ENCODE measurements around the gene TCF4.
A peak's percentile ranks its signal among the peaks of the same experiment; 100 is the strongest.

The TCF4 gene

GRCh38 chr18:55226044-55226443 lies 361.9 kb downstream of the TCF4 start:
- TF ChIP-seq, protein P1, sequence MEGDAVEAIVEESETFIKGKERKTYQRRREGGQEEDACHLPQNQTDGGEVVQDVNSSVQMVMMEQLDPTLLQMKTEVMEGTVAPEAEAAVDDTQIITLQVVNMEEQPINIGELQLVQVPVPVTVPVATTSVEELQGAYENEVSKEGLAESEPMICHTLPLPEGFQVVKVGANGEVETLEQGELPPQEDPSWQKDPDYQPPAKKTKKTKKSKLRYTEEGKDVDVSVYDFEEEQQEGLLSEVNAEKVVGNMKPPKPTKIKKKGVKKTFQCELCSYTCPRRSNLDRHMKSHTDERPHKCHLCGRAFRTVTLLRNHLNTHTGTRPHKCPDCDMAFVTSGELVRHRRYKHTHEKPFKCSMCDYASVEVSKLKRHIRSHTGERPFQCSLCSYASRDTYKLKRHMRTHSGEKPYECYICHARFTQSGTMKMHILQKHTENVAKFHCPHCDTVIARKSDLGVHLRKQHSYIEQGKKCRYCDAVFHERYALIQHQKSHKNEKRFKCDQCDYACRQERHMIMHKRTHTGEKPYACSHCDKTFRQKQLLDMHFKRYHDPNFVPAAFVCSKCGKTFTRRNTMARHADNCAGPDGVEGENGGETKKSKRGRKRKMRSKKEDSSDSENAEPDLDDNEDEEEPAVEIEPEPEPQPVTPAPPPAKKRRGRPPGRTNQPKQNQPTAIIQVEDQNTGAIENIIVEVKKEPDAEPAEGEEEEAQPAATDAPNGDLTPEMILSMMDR (IDR thresholded peaks at IDR 0.05; ENCODE audit: extremely low read depth, insufficient read depth, missing control alignments): no peak
- DNase-seq (ENCODE audit: low spot score): no peak
- in situ Hi-C loops (cut with MboI; ENCODE audit: low pct_unique_long_range_greater_than_20kb, low sequenced_read_pairs, unreplicated experiment): loop anchor here (25.0 kb wide), 1 partner anchor 286 kb away; no protein-coding TSS in a partner anchor

- DNase-seq (ENCODE audit: low spot score): no peak
- in situ Hi-C loops (cut with MboI; ENCODE audit: low pct_unique_long_range_greater_than_20kb, low sequenced_read_pairs, unreplicated experiment): no loop called here
- TF ChIP-seq, protein P1 (IDR thresholded peaks at IDR 0.05; ENCODE audit: extremely low read depth, insufficient read depth, missing control alignments): no peak
Observed at GRCh38 chr18:55224086-55224625, 363.8 kb downstream of the TCF4 start.

DNA sequence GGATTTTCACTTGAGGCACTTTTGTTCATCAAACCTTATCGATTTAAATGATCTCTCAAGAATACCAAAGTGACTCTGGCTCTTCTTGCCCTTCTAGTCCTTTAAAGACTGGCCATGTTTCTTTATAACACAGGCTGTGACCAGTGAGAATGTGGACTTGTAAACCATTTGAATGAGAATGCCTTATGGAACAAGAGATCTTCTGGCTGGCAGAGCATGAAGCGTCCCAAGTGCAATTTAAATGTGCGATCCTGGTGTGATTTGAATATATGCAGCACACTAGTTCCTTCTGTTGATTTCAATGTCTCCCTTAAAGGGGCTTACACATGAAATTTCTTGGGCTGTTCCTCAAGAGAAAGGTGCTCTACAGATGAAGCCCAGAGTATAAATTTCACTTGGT lies 366.4 kb downstream of the TCF4 start:
- TF ChIP-seq, protein P1 (IDR thresholded peaks at IDR 0.05; ENCODE audit: extremely low read depth, insufficient read depth, missing control alignments): no peak
- DNase-seq (ENCODE audit: low spot score): no peak
- in situ Hi-C loops (cut with MboI; ENCODE audit: low pct_unique_long_range_greater_than_20kb, low sequenced_read_pairs, unreplicated experiment): no loop called here

GRCh38 chr18:55220523-55220922 lies 367.5 kb downstream of the TCF4 start:
- in situ Hi-C loops (cut with MboI; ENCODE audit: low pct_unique_long_range_greater_than_20kb, low sequenced_read_pairs, unreplicated experiment): no loop called here
- TF ChIP-seq, protein P1 (IDR thresholded peaks at IDR 0.05; ENCODE audit: extremely low read depth, insufficient read depth, missing control alignments): no peak
- peak; percentile 19 for DNase-seq (ENCODE audit: low spot score)

- in situ Hi-C loops (cut with MboI; ENCODE audit: low pct_unique_long_range_greater_than_20kb, low sequenced_read_pairs, unreplicated experiment): no loop called here
- TF ChIP-seq, protein P1 (IDR thresholded peaks at IDR 0.05; ENCODE audit: extremely low read depth, insufficient read depth, missing control alignments): no peak
- DNase-seq (ENCODE audit: low spot score): no peak
Observed at GRCh38 chr18:55219823-55220222, 368.2 kb downstream of the TCF4 start.

DNA sequence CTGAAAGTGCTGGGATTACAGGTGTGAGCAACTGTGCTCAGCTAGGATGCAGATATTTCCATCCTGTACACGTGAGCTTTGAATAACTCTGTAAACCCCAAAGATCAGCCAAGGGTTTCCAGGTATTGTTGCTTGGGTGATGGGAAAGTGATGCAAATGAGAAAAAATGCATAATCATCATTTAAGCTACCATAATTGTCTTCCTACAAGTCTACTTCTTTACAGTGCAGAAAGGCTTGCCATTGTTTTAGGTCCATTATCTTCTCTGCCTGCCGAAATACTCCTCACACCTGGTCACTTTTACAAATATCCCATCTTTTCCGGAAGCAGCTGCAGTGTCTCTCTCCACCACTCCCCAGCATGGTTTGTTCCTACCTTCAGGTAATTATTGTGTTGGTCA lies 368.9 kb downstream of the TCF4 start:
- DNase-seq (ENCODE audit: low spot score): no peak
- in situ Hi-C loops (cut with MboI; ENCODE audit: low pct_unique_long_range_greater_than_20kb, low sequenced_read_pairs, unreplicated experiment): no loop called here
- TF ChIP-seq, protein P1 (IDR thresholded peaks at IDR 0.05; ENCODE audit: extremely low read depth, insufficient read depth, missing control alignments): no peak

Data from GM13977 (cell line).